Stimulated activated CD8-positive, alpha-beta memory T cell treated with anti-CD3 and anti-CD28 coated beads, Interleukin-15, amount 100 ng/mL, for 4 hours (primary cell): ENCODE results near the gene APEX1.
A peak's percentile ranks its signal among the peaks of the same experiment; 100 is the strongest.
"Not testable (repeated sequence)": the region's sequence is repeated elsewhere in the genome, so short reads cannot be mapped to it uniquely, and the experiment has no call there.

Source experiments
- DNase-seq, 2 donors: peaks; one replicate each; pipeline ENCODE4 v3.0.0-alpha.2; 2020; ENCODE audit warnings: low read depth in 2 of 2

The APEX1 gene

GRCh38 chr14:20435582-20436362 lies 19.3 kb upstream of the APEX1 start, which contains the start of gene KLHL33:
KLHL33 (minus strand) TSS chr14:20436166; CDS start chr14:20435811, 355 bp downstream.
- DNase-seq = no peak

GRCh38 chr14:20436363-20436755 lies 18.7 kb upstream of the APEX1 start:
- no peak for DNase-seq

GRCh38 chr14:20438664-20439063 lies 16.4 kb upstream of the APEX1 start:
- DNase-seq = no peak

- DNase-seq = no peak
Observed at GRCh38 chr14:20440465-20440864, 14.6 kb upstream of the APEX1 start.

- no peak for DNase-seq
Observed at GRCh38 chr14:20440882-20441281, 14.1 kb upstream of the APEX1 start.

DNA sequence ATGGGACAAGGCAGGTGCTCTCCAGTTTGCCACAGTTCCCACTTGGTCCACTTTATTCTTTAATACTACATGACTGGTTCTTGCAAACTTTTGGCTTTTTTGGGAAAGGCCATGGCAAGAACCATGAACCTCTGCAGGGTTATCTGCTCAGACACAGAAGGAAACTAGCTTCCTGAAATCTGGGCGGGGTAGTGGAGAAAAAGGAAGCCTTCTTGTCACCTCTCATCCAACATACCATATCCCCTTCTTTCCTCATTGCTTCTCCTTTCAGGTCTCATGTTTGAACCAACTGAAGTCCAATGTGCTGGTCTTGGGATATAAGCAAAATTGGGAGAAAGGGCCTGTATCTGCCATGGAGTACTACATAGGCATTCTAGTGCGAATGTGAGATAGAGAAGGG lies 13.6 kb upstream of the APEX1 start:
- DNase-seq = no peak

DNA sequence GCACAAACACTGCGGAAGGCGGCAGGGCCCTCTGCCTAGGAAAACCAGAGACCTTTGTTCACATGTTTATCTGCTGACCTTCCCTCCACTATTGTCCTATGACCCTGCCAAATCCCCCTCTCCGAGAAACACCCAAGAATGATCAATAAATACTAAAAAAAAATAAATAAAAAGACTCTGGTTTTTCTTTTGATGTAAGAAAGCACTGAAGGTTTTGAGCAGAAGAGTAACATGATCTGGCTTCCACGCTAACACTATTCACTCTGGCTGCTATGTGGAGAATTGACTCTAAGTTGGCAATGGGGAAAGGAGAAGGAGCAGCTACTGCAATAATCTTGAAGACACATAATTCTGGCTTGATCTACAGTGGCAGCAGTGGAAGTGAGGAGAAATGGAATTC lies 11.4 kb upstream of the APEX1 start:
- DNase-seq = not testable (repeated sequence)

DNA sequence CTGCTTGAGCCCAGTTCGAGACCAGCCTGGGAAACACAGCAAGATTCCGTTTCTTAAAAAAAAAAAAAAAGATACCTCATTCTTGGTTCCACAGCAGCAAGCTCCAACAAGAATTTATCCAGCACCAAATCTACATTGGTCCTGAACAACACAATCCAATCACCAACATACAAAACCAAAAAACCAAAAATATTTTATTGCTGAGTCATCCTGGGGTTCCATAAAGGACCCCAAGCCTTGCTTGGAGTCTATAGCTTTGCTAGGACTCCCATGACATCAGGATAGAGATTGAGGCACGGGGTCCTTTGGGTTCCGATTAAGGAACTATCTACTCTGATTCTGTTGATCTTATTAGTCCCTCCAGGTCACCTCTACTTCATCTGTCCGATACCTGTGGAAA lies 8.1 kb upstream of the APEX1 start:
- DNase-seq = no peak

DNA sequence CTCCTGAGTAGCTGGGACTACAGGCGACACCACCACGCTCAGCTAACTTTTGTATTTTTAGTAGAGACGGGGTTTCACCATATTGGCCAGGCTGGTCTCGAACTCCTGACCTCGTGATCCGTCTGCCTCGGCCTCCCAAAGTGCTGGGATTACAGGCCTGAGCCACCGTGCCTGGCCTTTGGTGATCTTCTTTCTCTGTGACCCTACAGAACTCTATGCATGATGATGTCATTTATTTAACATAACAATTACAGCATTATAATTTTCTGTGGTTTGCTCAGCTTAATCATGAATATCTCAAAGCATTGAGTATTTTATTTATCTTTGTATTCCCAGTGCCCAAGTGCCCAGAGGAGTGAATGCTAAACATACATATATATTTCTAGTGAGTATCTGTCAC lies 2.2 kb upstream of the APEX1 start:
- DNase-seq = not testable (repeated sequence)

GRCh38 chr14:20455355-20456300 lies 602 bp downstream of the APEX1 start:
- DNase-seq = peak in 1 of 2 donors; percentile 19

DNA sequence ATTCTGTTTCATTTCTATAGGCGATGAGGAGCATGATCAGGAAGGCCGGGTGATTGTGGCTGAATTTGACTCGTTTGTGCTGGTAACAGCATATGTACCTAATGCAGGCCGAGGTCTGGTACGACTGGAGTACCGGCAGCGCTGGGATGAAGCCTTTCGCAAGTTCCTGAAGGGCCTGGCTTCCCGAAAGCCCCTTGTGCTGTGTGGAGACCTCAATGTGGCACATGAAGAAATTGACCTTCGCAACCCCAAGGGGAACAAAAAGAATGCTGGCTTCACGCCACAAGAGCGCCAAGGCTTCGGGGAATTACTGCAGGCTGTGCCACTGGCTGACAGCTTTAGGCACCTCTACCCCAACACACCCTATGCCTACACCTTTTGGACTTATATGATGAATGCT lies 1.9 kb downstream of the APEX1 start:
- DNase-seq = no peak

DNA sequence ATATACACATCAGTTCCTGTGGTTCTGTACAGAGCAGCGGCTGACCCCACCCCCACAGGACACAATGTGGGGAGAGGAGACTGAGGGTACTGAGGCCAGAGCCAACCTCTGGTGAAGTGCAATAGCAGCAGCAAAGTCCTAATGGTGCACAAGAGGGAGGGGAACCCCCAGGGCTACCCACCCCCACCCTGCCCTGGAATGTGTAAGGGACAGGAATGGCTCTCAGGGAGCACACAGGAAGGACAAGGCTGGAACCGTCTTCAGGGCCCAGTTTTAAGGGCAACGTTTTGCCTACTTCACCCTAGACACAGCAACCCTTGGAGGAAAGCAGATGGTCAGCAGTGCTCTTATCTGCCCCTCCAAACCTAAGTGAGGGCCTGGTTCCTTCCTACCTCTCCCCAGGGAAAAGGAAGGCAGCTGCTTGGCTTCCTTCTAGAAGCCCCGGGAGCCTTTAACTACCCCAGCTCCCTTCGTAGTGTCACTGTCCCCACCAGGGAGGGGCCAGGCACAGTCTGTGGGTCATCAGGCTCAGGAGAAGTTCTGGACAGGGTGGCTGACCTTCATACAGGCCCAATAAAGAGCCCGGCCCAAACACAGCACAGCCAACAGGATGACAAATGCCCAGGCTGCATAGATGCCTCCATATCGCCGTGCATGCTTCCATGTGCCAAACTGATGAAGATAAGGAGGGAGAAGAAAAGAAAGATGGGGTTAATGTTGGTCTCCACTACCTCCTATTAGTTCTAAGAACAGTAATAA lies 3.2 kb downstream of the APEX1 start:
- DNase-seq = no peak

DNA sequence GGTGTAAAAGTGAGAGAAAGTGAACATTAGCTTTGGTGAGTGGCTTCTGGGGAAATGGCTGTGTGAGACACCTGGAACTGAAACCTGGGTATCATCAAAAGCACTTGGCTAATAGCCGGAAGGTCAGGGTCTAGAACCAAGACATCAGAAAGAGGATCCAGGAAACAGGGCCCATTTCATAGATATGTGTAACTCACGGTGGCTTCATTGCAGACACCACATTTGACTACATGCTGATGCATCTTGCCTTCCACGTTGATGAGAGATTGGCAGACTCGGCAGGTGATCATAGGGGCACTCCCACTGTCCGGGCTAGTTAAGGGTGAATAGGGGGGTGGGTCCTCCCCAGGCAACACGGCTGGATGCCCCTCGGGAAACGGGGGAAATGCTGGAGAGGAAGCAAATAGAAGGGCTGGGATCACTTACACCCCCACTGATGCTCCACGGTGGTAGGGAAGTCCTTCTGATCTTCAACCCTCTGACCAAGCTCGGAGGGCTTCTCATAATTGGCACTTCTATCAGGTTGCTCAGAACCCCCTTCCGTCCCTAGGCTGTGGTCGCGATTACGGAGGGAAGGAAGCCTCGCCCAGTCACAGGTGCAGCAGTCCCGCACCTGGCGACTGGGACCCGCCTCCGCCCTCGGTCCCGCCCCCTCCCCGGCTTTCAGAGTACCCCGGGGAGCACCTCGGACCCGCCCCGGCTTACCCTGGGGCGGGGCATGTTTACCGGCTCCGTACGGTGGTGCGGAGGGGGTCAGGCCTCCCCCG lies 5.6 kb downstream of the APEX1 start:
- peak; percentile 16 to 30 for DNase-seq

- DNase-seq = peak; percentile 92 to 98
Observed at GRCh38 chr14:20461225-20462141, 6.5 kb downstream of the APEX1 start, which contains the start of gene PIP4P1. PIP4P1 (minus strand) TSS chr14:20461434; CDS start chr14:20461325, 109 bp downstream.

DNA sequence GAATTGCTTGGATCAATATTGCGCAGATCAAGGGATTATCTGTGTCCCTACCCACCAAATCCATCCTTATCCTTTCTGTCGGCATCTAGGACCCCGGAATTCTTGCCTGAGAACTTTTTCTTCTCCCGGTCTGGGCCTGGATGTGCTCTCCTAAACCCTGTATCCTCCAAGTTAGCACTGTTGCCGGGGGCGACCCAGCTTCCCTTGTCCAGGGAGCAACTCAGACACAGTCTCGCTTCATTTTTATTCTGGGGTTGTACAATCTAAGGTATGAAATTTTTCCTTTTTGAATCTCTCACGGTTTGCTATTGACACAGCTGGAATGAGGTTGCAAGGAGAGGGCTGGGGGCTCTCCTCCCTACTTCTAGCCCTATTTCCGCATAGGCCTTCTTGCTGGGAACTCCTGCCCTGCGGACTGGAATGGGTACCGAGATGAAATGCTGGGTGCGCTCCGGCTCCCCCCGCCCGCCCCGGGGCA lies 13.8 kb downstream of the APEX1 start:
- DNase-seq = no peak

- peak; percentile 63 to 76 for DNase-seq
Observed at GRCh38 chr14:20469242-20469889, 14.3 kb downstream of the APEX1 start, which contains the start of gene PNP. PNP (plus strand) TSS chr14:20469406; CDS start chr14:20469525, 119 bp downstream.

DNA sequence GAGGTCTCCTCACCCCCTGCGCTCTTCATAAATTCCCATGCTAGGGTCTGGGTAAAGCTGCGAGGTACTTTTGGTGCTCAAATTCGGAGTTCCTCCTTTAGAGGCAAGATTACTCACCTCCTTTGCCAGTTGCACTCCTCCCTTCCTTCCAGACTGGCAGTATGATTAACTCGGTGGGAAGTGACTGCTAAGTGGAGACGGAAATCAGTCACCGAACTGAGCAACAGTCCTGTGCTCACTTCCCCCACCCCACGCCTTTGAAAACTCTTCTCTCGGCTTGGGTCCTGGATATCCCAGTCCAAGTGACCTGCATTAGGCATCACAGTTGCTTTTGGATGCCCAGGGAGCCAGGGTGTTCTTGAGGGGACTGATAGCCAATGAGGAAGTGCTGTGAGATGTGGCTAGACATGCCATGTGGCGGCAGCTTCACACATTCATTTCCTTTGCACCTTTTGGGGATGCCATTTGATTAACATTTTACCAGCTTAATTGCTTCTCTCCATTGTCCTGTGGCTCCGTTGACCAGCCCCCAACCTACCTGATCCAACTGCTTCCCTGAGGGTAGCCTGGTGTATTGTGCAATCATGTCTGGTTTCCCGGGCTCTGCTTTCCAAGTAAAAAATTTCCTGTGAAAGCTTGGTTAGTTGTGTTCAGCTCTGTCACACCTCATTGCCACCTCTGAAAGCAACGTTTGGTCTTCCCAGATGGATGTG lies 15.0 kb downstream of the APEX1 start:
- DNase-seq = peak; percentile 22 to 37

- no peak for DNase-seq
Observed at GRCh38 chr14:20470603-20470901, 15.5 kb downstream of the APEX1 start.
